ENCODE measurements around the gene RCAN3.

RCAN3 gene

GRCh38 chr1:24580756-24581155 is 78.1 kb downstream of the RCAN3 start:
- Histone ChIP-seq H2AFZ (ENCODE audit: low read depth) (no peak overlapping the region), H3K27me3 (ENCODE audit: insufficient read depth, low read depth) (no peaks in the 10 kb centered on the region), H3K27ac (no peak overlapping the region)

GRCh38 chr1:24584171-24584647 is 81.6 kb downstream of the RCAN3 start:
- Histone ChIP-seq H3K27me3 (ENCODE audit: insufficient read depth, low read depth) (no peaks in the 10 kb centered on the region), H3K36me3 (ENCODE audit: insufficient read depth) (no peaks in the 10 kb centered on the region), H3K79me2 (ENCODE audit: insufficient read depth, low read depth) (no peaks in the 10 kb centered on the region), H3K4me3 (IDR thresholded peaks at IDR 0.05; ENCODE audit: insufficient read depth, low read depth, low read length) (no peak overlapping the region), H2AFZ (ENCODE audit: low read depth) (peak overlapping the region; percentile 39; the same call in 1 of the 2 replicates), H4K20me1 (ENCODE audit: insufficient read depth) (no peaks in the 10 kb centered on the region), H3K4me1 (ENCODE audit: low read depth, poor library complexity, severe bottlenecking) (peaks cover 22% of the 10 kb centered on the region), H3K27ac (peak overlapping the region; percentile 38; the same call in 1 of the 2 replicates), H3K9ac (peak overlapping the region; percentile 17; the same call in 1 of the 2 replicates), H3K4me2 (peak overlapping the region; percentile 85)
- TF ChIP-seq CTCF (conservative IDR thresholded peaks at IDR 0.05; ENCODE audit: low read depth, low read length): no peak

More at GRCh38 chr1:24580756-24581155, 78.1 kb downstream of the RCAN3 start:
- Histone ChIP-seq H3K4me1 (ENCODE audit: low read depth, poor library complexity, severe bottlenecking) (peaks cover 17% of the 10 kb centered on the region), H3K9ac (no peak overlapping the region), H3K4me3 (IDR thresholded peaks at IDR 0.05; ENCODE audit: insufficient read depth, low read depth, low read length) (no peak overlapping the region), H3K4me2 (no peak overlapping the region), H3K79me2 (ENCODE audit: insufficient read depth, low read depth) (no peaks in the 10 kb centered on the region), H4K20me1 (ENCODE audit: insufficient read depth) (no peaks in the 10 kb centered on the region), H3K36me3 (ENCODE audit: insufficient read depth) (no peaks in the 10 kb centered on the region)
- TF ChIP-seq CTCF (conservative IDR thresholded peaks at IDR 0.05; ENCODE audit: low read depth, low read length): no peak

- Histone ChIP-seq H4K20me1 (ENCODE audit: insufficient read depth) (no peaks in the 10 kb centered on the region), H3K4me3 (IDR thresholded peaks at IDR 0.05; ENCODE audit: insufficient read depth, low read depth, low read length) (no peak overlapping the region), H3K79me2 (ENCODE audit: insufficient read depth, low read depth) (no peaks in the 10 kb centered on the region), H2AFZ (ENCODE audit: low read depth) (no peak overlapping the region), H3K4me2 (no peak overlapping the region), H3K27ac (no peak overlapping the region), H3K4me1 (ENCODE audit: low read depth, poor library complexity, severe bottlenecking) (peaks cover 22% of the 10 kb centered on the region), H3K9ac (no peak overlapping the region), H3K27me3 (ENCODE audit: insufficient read depth, low read depth) (no peaks in the 10 kb centered on the region), H3K36me3 (ENCODE audit: insufficient read depth) (no peaks in the 10 kb centered on the region)
- TF ChIP-seq CTCF (conservative IDR thresholded peaks at IDR 0.05; ENCODE audit: low read depth, low read length): no peak
Measured at GRCh38 chr1:24586119-24586518, 83.5 kb downstream of the RCAN3 start.

GRCh38 chr1:24586970-24587820 is 84.6 kb downstream of the RCAN3 start:
- H3K9ac ChIP-seq: no peak overlapping the region
- H3K79me2 ChIP-seq (ENCODE audit: insufficient read depth, low read depth): no peaks in the 10 kb centered on the region
- H2AFZ ChIP-seq (ENCODE audit: low read depth): peak overlapping the region; percentile 64
- no peaks in the 10 kb centered on the region for H3K36me3 ChIP-seq (ENCODE audit: insufficient read depth)
- H3K4me1 ChIP-seq (ENCODE audit: low read depth, poor library complexity, severe bottlenecking): peaks cover 22% of the 10 kb centered on the region
- peak; percentile 85 for TF ChIP-seq CTCF (conservative IDR thresholded peaks at IDR 0.05; ENCODE audit: low read depth, low read length)
- H4K20me1 ChIP-seq (ENCODE audit: insufficient read depth): no peaks in the 10 kb centered on the region
- no peak overlapping the region for H3K4me3 ChIP-seq (IDR thresholded peaks at IDR 0.05; ENCODE audit: insufficient read depth, low read depth, low read length)
- peak overlapping the region; percentile 27 for H3K4me2 ChIP-seq
- H3K27ac ChIP-seq: no peak overlapping the region
- no peaks in the 10 kb centered on the region for H3K27me3 ChIP-seq (ENCODE audit: insufficient read depth, low read depth)

Measured in KMS-11 (cell line).